GM12891 (cell line): Measurements from ENCODE around the gene NKD1.

Experiments
- DNase-seq: peaks from one replicate; pipeline ENCODE4 v3.0.0; 2011; ENCODE audit warnings: low spot score; ENCODE audit not compliant: insufficient read length
- FAIRE-seq: peaks from 2 replicates; lab custom pipeline; 2011; peaks lifted over from hg19 to GRCh38; lab: Jason Lieb, UNC
- PAX5 ChIP-seq: IDR thresholded peaks from 2 replicates; pipeline ENCODE4 v1.6.1; 2011; ENCODE audit warnings: low read length, moderate library complexity, mild to moderate bottlenecking; ENCODE audit not compliant: insufficient read depth, severe bottlenecking
- POLR2A ChIP-seq: IDR thresholded peaks from 2 replicates; pipeline ENCODE4 v1.6.1; 2011; ENCODE audit warnings: low read depth, low read length, control low read depth
- POLR2AphosphoS5 ChIP-seq: IDR thresholded peaks from 2 replicates; pipeline ENCODE4 v1.6.1; 2011; ENCODE audit warnings: low read depth, low read length, control low read depth
- POU2F2 ChIP-seq: IDR thresholded peaks from 2 replicates; pipeline ENCODE4 v1.6.1; 2011; ENCODE audit warnings: low read depth, mild to moderate bottlenecking, control low read depth, low read length, moderate library complexity
- SPI1 ChIP-seq: IDR thresholded peaks from 2 replicates; pipeline ENCODE4 v1.6.1; 2011; ENCODE audit warnings: low read depth, low read length, control low read depth
- TAF1 ChIP-seq: IDR thresholded peaks from 2 replicates; pipeline ENCODE4 v1.6.1; 2011; ENCODE audit warnings: low read depth, low read length, control low read depth

The NKD1 gene

GRCh38 chr16:50657241-50657640 is 109.0 kb downstream of the NKD1 start:
- no peak for TF ChIP-seq POU2F2
- TF ChIP-seq PAX5: no peak
- no peak for TF ChIP-seq TAF1
- no peak for TF ChIP-seq POLR2A
- TF ChIP-seq SPI1: no peak
- TF ChIP-seq POLR2AphosphoS5: no peak
- DNase-seq: no peak
- no peak for FAIRE-seq

GRCh38 chr16:50659806-50660205 is 111.6 kb downstream of the NKD1 start:
- TF ChIP-seq POLR2AphosphoS5: no peak
- TF ChIP-seq SPI1: no peak
- no peak for TF ChIP-seq PAX5
- no peak for TF ChIP-seq TAF1
- no peak for TF ChIP-seq POU2F2
- TF ChIP-seq POLR2A: no peak
- DNase-seq (no peak), FAIRE-seq (no peak)

- DNase-seq: no peak
- TF ChIP-seq POLR2A (no peak), POLR2AphosphoS5 (no peak), PAX5 (no peak), TAF1 (no peak), SPI1 (no peak)
- FAIRE-seq: peak; percentile 54
Measured at GRCh38 chr16:50662306-50662940, 114.2 kb downstream of the NKD1 start.

GRCh38 chr16:50664270-50664669 is 116.1 kb downstream of the NKD1 start:
- no peak for TF ChIP-seq POLR2A
- TF ChIP-seq SPI1: no peak
- no peak for TF ChIP-seq POLR2AphosphoS5
- TF ChIP-seq PAX5: no peak
- no peak for TF ChIP-seq POU2F2
- TF ChIP-seq TAF1: no peak
- FAIRE-seq (no peak), DNase-seq (no peak)

GRCh38 chr16:50665128-50665878 is 117.1 kb downstream of the NKD1 start:
- peak; percentile 75 for FAIRE-seq
- DNase-seq: peak; percentile 60
- TF ChIP-seq POLR2AphosphoS5: no peak
- TF ChIP-seq PAX5: no peak
- no peak for TF ChIP-seq POLR2A
- TF ChIP-seq TAF1: no peak
- TF ChIP-seq SPI1: no peak
- no peak for TF ChIP-seq POU2F2

DNA sequence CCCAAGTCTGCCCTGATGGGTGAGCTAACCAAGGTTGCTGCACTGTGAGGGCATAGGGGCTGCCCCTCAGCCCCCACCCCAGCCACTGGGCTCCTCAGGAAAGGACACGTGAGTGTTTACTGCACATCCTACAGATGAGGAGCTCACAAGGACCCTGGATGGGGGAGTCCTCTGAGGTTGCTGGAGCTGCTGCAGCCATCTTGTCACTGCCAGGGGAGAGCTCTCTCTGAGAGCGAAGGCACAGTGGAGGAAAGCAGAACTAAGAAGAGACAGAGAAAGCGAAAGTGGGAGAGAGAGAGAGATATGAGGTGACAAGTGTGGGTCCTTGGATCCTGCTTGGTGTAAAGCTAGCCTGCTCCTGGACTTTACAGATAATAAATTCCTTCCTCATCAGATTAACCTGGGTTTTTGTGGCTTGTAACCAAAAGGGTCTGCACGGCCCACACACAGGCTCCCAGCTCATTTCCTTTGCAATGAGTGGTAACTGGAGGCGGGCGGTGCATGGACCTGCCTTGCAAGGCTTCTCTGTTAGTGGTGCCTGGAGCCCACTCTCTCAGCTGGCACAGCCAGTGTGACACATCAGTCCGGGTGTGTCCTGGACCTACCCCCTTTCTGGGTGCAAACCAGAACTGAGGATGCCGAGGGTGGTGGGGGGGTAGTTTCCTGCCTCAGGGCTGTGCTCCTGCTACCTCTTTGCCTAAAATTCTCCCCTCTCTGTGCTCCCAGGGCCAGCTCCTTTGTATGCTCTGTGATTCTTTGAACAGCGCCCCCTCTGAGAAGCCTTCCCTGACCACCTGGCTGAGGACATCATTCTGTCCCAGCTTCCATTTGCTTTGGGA is 118.7 kb downstream of the NKD1 start:
- TF ChIP-seq POLR2AphosphoS5 (no peak), POU2F2 (no peak), TAF1 (no peak), POLR2A (no peak), PAX5 (no peak)
- peak; percentile 87 for FAIRE-seq
- DNase-seq: peak; percentile 62

- DNase-seq (no peak), FAIRE-seq (no peak)
Measured at GRCh38 chr16:50667497-50668367, 119.5 kb downstream of the NKD1 start.

DNA sequence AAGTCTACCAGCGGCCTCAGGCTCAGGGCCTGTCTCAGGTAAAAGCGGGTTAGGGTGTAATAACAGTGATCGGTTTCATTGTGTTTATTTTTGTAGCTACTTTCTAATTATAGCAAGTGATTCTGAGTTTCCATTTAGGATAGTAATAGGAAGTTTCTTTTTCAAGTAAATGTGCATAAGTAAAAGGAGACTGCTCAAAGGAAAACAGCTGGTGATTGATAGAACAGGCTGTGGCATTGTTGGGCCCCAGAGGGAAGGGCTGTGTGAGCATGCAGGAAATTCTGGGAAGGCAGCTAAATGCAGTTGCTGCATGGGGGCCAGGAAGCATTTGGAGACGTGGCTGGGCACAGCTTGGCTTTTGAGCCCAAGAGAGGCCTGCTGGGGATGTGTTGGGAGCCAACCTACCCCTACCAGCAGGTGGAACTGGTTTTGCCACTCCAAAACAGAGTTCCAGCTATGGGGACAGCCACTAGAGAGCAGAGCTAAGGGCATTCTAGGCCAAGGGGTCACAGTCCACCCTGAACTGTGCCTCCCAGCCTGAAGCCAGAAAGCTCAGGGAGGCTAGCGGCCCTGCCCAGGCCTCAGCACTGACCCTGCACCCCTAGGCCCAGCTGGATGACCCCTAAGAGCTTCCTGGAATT is 120.3 kb downstream of the NKD1 start:
- FAIRE-seq (no peak), DNase-seq (no peak)
- TF ChIP-seq PAX5: no peak
- TF ChIP-seq TAF1: no peak
- no peak for TF ChIP-seq POLR2A
- TF ChIP-seq SPI1: no peak
- TF ChIP-seq POLR2AphosphoS5: no peak

More at GRCh38 chr16:50667497-50668367, 119.5 kb downstream of the NKD1 start:
- TF ChIP-seq POLR2AphosphoS5: no peak
- no peak for TF ChIP-seq PAX5
- no peak for TF ChIP-seq POLR2A

- TF ChIP-seq POLR2A (no peak), TAF1 (no peak), POLR2AphosphoS5 (no peak), PAX5 (no peak), SPI1 (no peak), POU2F2 (no peak)
- DNase-seq (no peak), FAIRE-seq (no peak)
Measured at GRCh38 chr16:50669741-50670140, 121.5 kb downstream of the NKD1 start.
